Measurements from ENCODE around the gene SLC17A3.
A peak's percentile ranks its signal among the peaks of the same experiment; 100 is the strongest.

The SLC17A3 gene

GRCh38 chr6:25889877-25890853, 16.1 kb upstream of the SLC17A3 start:
- peak; percentile 60 for DNase-seq

- no peak for DNase-seq
These were observed 14.6 kb upstream of the SLC17A3 start for GRCh38 chr6:25888626-25889025.

GRCh38 chr6:25886066-25886465, 12.0 kb upstream of the SLC17A3 start:
- no peak for DNase-seq

- peak; percentile 97 for DNase-seq
These were observed 9.9 kb upstream of the SLC17A3 start for GRCh38 chr6:25883991-25884390.

GRCh38 chr6:25883536-25883935, 9.5 kb upstream of the SLC17A3 start:
- peak; percentile 73 for DNase-seq

GRCh38 chr6:25882051-25882496, 8.0 kb upstream of the SLC17A3 start:
- DNase-seq = no peak

- DNase-seq = no peak
These were observed 6.6 kb upstream of the SLC17A3 start for GRCh38 chr6:25880601-25881000.

- DNase-seq = no peak
These were observed 4.8 kb upstream of the SLC17A3 start for GRCh38 chr6:25878721-25879322.

GRCh38 chr6:25875926-25876602, 2.0 kb upstream of the SLC17A3 start:
- no peak for DNase-seq

- no peak for DNase-seq
These were observed 1.5 kb upstream of the SLC17A3 start for GRCh38 chr6:25875563-25875905.

GRCh38 chr6:25874822-25875562, 949 bp upstream of the SLC17A3 start:
- no peak for DNase-seq

GRCh38 chr6:25872814-25873213, 1.2 kb downstream of the SLC17A3 start:
- DNase-seq = no peak

- no peak for DNase-seq
These were observed 4.2 kb downstream of the SLC17A3 start for GRCh38 chr6:25869840-25870239.

GRCh38 chr6:25868436-25869183, 5.4 kb downstream of the SLC17A3 start:
- no peak for DNase-seq

- no peak for DNase-seq
These were observed 8.0 kb downstream of the SLC17A3 start for GRCh38 chr6:25866011-25866410.

- no peak for DNase-seq
These were observed 10.7 kb downstream of the SLC17A3 start for GRCh38 chr6:25863360-25863759.

GRCh38 chr6:25862199-25862598, 11.8 kb downstream of the SLC17A3 start:
- DNase-seq = no peak

GRCh38 chr6:25852756-25853155, 21.3 kb downstream of the SLC17A3 start:
- no peak for DNase-seq

GRCh38 chr6:25851961-25852360, 22.1 kb downstream of the SLC17A3 start:
- DNase-seq = no peak

GRCh38 chr6:25844518-25844917, 29.5 kb downstream of the SLC17A3 start:
- no peak for DNase-seq

- DNase-seq = no peak
These were observed 31.5 kb downstream of the SLC17A3 start for GRCh38 chr6:25842526-25842925.
